Skeletal muscle satellite cell (primary cell): ENCODE measurements around the gene DNAJB12.
"Not testable (repeated sequence)": the region's sequence is repeated elsewhere in the genome, so short reads cannot be mapped to it uniquely, and the experiment has no call there.

Source experiments
- H3K27me3 ChIP-seq: 2 replicates; pipeline ENCODE4 v1.7.0; 2013; ENCODE audit warnings: low read length; ENCODE audit not compliant: control insufficient read depth, insufficient read depth
- H3K36me3 ChIP-seq: 2 replicates; pipeline ENCODE4 v1.7.0; 2013; ENCODE audit warnings: mild to moderate bottlenecking, control low read depth, low read length; ENCODE audit not compliant: insufficient read depth
- H3K4me1 ChIP-seq: 2 replicates; pipeline ENCODE4 v1.7.0; 2013; ENCODE audit warnings: low read length; ENCODE audit not compliant: control insufficient read depth, insufficient read depth
- H3K4me2 ChIP-seq: 2 replicates; pipeline ENCODE4 v1.7.0; 2013; ENCODE audit warnings: mild to moderate bottlenecking, low read length
- H3K4me3 ChIP-seq: 2 replicates; pipeline ENCODE4 v1.7.0; 2013; ENCODE audit warnings: low read length
- H3K9ac ChIP-seq: 2 replicates; pipeline ENCODE4 v1.7.0; 2013; ENCODE audit warnings: mild to moderate bottlenecking, low read depth, low read length, moderate library complexity
- H3K9me3 ChIP-seq: replicated peaks from 2 replicates; pipeline ENCODE4 v1.7.0; 2013; ENCODE audit warnings: mild to moderate bottlenecking, control low read depth, low read length

The DNAJB12 gene

GRCh38 chr10:72328829-72329204, 25.9 kb downstream of the DNAJB12 start:
- Histone ChIP-seq H3K4me2 (no peak overlapping the region), H3K36me3 (peaks cover 6% of the 10 kb centered on the region), H3K4me1 (peaks cover 69% of the 10 kb centered on the region), H3K27me3 (no peaks in the 10 kb centered on the region), H3K9me3 (no peaks in the 10 kb centered on the region), H3K9ac (no peak overlapping the region), H3K4me3 (no peak overlapping the region)

GRCh38 chr10:72328045-72328828, 26.5 kb downstream of the DNAJB12 start:
- peak overlapping the region; percentile 30 for H3K9ac ChIP-seq
- H3K4me2 ChIP-seq, result peak overlapping the region; percentile 29
- H3K4me3 ChIP-seq, result no peak overlapping the region
- no peaks in the 10 kb centered on the region for H3K27me3 ChIP-seq
- H3K9me3 ChIP-seq, result no peaks in the 10 kb centered on the region
- peaks cover 2% of the 10 kb centered on the region for H3K36me3 ChIP-seq
- peaks cover 64% of the 10 kb centered on the region for H3K4me1 ChIP-seq

- H3K4me1 ChIP-seq, result peaks cover 60% of the 10 kb centered on the region
- not testable (repeated sequence) for H3K4me3 ChIP-seq, H3K4me2 ChIP-seq, H3K27me3 ChIP-seq, H3K9ac ChIP-seq, H3K9me3 ChIP-seq, H3K36me3 ChIP-seq
Measured at GRCh38 chr10:72326665-72327603, 27.8 kb downstream of the DNAJB12 start.

GRCh38 chr10:72325243-72326175, 29.2 kb downstream of the DNAJB12 start:
- Histone ChIP-seq H3K4me1 (peaks cover 61% of the 10 kb centered on the region), H3K4me3 (peak overlapping the region; percentile 36), H3K4me2 (peak overlapping the region; percentile 63), H3K9ac (peak overlapping the region; percentile 57)
- not testable (repeated sequence) for H3K27me3 ChIP-seq, H3K36me3 ChIP-seq, H3K9me3 ChIP-seq

GRCh38 chr10:72323771-72324191, 30.9 kb downstream of the DNAJB12 start:
- no peaks in the 10 kb centered on the region for H3K9me3 ChIP-seq
- no peak overlapping the region for H3K4me3 ChIP-seq
- peaks cover 67% of the 10 kb centered on the region for H3K4me1 ChIP-seq
- no peaks in the 10 kb centered on the region for H3K27me3 ChIP-seq
- H3K36me3 ChIP-seq, result no peaks in the 10 kb centered on the region
- no peak overlapping the region for H3K9ac ChIP-seq
- no peak overlapping the region for H3K4me2 ChIP-seq

- Histone ChIP-seq H3K27me3 (no peaks in the 10 kb centered on the region), H3K4me3 (no peak overlapping the region), H3K9me3 (no peaks in the 10 kb centered on the region), H3K9ac (no peak overlapping the region), H3K4me1 (peaks cover 65% of the 10 kb centered on the region), H3K36me3 (no peaks in the 10 kb centered on the region), H3K4me2 (no peak overlapping the region)
Measured at GRCh38 chr10:72323108-72323749, 31.5 kb downstream of the DNAJB12 start.

- H3K9ac ChIP-seq, result no peak overlapping the region
- H3K4me1 ChIP-seq, result peaks cover 59% of the 10 kb centered on the region
- no peaks in the 10 kb centered on the region for H3K27me3 ChIP-seq
- H3K9me3 ChIP-seq, result no peaks in the 10 kb centered on the region
- no peak overlapping the region for H3K4me2 ChIP-seq
- H3K36me3 ChIP-seq, result no peaks in the 10 kb centered on the region
- H3K4me3 ChIP-seq, result no peak overlapping the region
Measured at GRCh38 chr10:72322280-72323058, 32.2 kb downstream of the DNAJB12 start.

GRCh38 chr10:72322030-72322279, 32.8 kb downstream of the DNAJB12 start:
- Histone ChIP-seq H3K9ac (no peak overlapping the region), H3K4me1 (peaks cover 59% of the 10 kb centered on the region)

GRCh38 chr10:72321248-72322029, 33.3 kb downstream of the DNAJB12 start:
- Histone ChIP-seq H3K9me3 (no peaks in the 10 kb centered on the region), H3K4me1 (peaks cover 59% of the 10 kb centered on the region), H3K36me3 (no peaks in the 10 kb centered on the region), H3K4me2 (peak overlapping the region; percentile 79), H3K9ac (peak overlapping the region; percentile 61), H3K27me3 (no peaks in the 10 kb centered on the region), H3K4me3 (no peak overlapping the region)

More at GRCh38 chr10:72322030-72322279, 32.8 kb downstream of the DNAJB12 start:
- Histone ChIP-seq H3K4me3 (no peak overlapping the region), H3K36me3 (no peaks in the 10 kb centered on the region), H3K4me2 (no peak overlapping the region), H3K9me3 (no peaks in the 10 kb centered on the region), H3K27me3 (no peaks in the 10 kb centered on the region)
